ENCODE measurements around the gene NIPSNAP3A.

NIPSNAP3A gene

GRCh38 chr9:104774831-104775573 lies 27.5 kb downstream of the NIPSNAP3A start:
- DNase-seq = no peak

- no peak for DNase-seq
Measured at GRCh38 chr9:104775574-104775936, 28.1 kb downstream of the NIPSNAP3A start.

GRCh38 chr9:104775976-104776375 lies 28.5 kb downstream of the NIPSNAP3A start:
- no peak for DNase-seq

GRCh38 chr9:104776797-104777196 lies 29.3 kb downstream of the NIPSNAP3A start:
- peak; percentile 55 for DNase-seq

GRCh38 chr9:104778802-104779201 lies 31.3 kb downstream of the NIPSNAP3A start:
- DNase-seq = no peak

- DNase-seq = no peak
Measured at GRCh38 chr9:104779334-104779733, 31.9 kb downstream of the NIPSNAP3A start.

GRCh38 chr9:104779946-104780535 lies 32.6 kb downstream of the NIPSNAP3A start:
- no peak for DNase-seq

- DNase-seq = peak; percentile 62
Measured at GRCh38 chr9:104780796-104781395, 33.4 kb downstream of the NIPSNAP3A start.

GRCh38 chr9:104783588-104783987 lies 36.1 kb downstream of the NIPSNAP3A start:
- DNase-seq = no peak

GRCh38 chr9:104784098-104784497 lies 36.6 kb downstream of the NIPSNAP3A start:
- DNase-seq = no peak

- no peak for DNase-seq
Measured at GRCh38 chr9:104786293-104786692, 38.8 kb downstream of the NIPSNAP3A start.

- DNase-seq = no peak
Measured at GRCh38 chr9:104787306-104788015, 40.0 kb downstream of the NIPSNAP3A start.

- DNase-seq = no peak
Measured at GRCh38 chr9:104788251-104788650, 40.8 kb downstream of the NIPSNAP3A start.

GRCh38 chr9:104794070-104794469 lies 46.6 kb downstream of the NIPSNAP3A start:
- DNase-seq = no peak

- DNase-seq = no peak
Measured at GRCh38 chr9:104795082-104795481, 47.6 kb downstream of the NIPSNAP3A start.

GRCh38 chr9:104795857-104796256 lies 48.4 kb downstream of the NIPSNAP3A start:
- DNase-seq = no peak

- no peak for DNase-seq
Measured at GRCh38 chr9:104798209-104798995, 50.9 kb downstream of the NIPSNAP3A start.

GRCh38 chr9:104800068-104800785 lies 52.7 kb downstream of the NIPSNAP3A start:
- no peak for DNase-seq

GRCh38 chr9:104802110-104802509 lies 54.6 kb downstream of the NIPSNAP3A start:
- no peak for DNase-seq

GRCh38 chr9:104802906-104803305 lies 55.4 kb downstream of the NIPSNAP3A start:
- no peak for DNase-seq

GRCh38 chr9:104805441-104805840 lies 58.0 kb downstream of the NIPSNAP3A start:
- DNase-seq = no peak

GRCh38 chr9:104808035-104808614 lies 60.6 kb downstream of the NIPSNAP3A start:
- DNase-seq = peak; percentile 69
